ENCODE data around the gene CYP4B1.
"Not testable (repeated sequence)": the region's sequence is repeated elsewhere in the genome, so short reads cannot be mapped to it uniquely, and the experiment has no call there.

Gene CYP4B1

DNA sequence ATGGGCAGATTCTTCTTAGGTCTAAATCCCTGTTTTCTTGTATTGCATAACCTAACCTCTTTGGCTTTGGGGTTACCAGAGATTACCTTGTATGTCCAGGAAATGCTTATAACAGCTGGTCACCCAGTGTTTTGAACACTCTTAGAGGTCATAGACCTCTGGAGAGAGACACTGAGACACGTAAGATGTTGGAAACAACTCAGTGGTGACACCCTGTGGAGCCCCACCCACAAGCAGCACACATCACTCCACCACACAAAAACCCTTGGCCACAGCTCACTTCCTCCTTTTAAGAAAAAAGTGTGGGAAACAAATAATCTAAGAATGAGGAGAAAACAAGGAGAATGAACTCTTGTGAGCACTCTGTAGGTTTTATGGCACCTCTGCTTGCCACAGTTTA is 26.3 kb upstream of the CYP4B1 start:
- Histone ChIP-seq H3K4me3 (ENCODE audit: low read depth, low read length, poor library complexity, severe bottlenecking) (no peak overlapping the region), H2AFZ (ENCODE audit: low read length) (no peak overlapping the region), H3K27me3 (ENCODE audit: insufficient read depth, low read length) (no peaks in the 10 kb centered on the region), H3K27ac (ENCODE audit: low read depth, low read length, poor library complexity, severe bottlenecking) (no peak overlapping the region), H3K79me2 (ENCODE audit: insufficient read depth, low read length) (no peaks in the 10 kb centered on the region), H3K4me1 (ENCODE audit: insufficient read depth, low read length, severe bottlenecking) (no peaks in the 10 kb centered on the region), H4K20me1 (ENCODE audit: insufficient read depth, low read length) (no peaks in the 10 kb centered on the region), H3F3A (ENCODE audit: insufficient read depth, low read length) (no peaks in the 10 kb centered on the region), H3K9me3 (ENCODE audit: low read length) (peaks cover 12% of the 10 kb centered on the region), H3K4me2 (ENCODE audit: low read length) (no peak overlapping the region), H3K9me2 (ENCODE audit: low read depth, low read length) (no peaks in the 10 kb centered on the region), H3K9ac (ENCODE audit: low read length) (no peak overlapping the region), H3K36me3 (ENCODE audit: insufficient read depth, low read length) (no peaks in the 10 kb centered on the region)
- TF ChIP-seq CTCF (IDR thresholded peaks at IDR 0.05; ENCODE audit: low read length) (no peak), EZH2 (IDR thresholded peaks at IDR 0.05; ENCODE audit: borderline replicate concordance, low read length) (no peak)

- Histone ChIP-seq H3K4me3 (ENCODE audit: low read depth, low read length, poor library complexity, severe bottlenecking) (no peak overlapping the region), H3K4me2 (ENCODE audit: low read length) (no peak overlapping the region), H3K27me3 (ENCODE audit: insufficient read depth, low read length) (no peaks in the 10 kb centered on the region), H4K20me1 (ENCODE audit: insufficient read depth, low read length) (no peaks in the 10 kb centered on the region), H3K4me1 (ENCODE audit: insufficient read depth, low read length, severe bottlenecking) (no peaks in the 10 kb centered on the region), H2AFZ (ENCODE audit: low read length) (no peak overlapping the region), H3F3A (ENCODE audit: insufficient read depth, low read length) (no peaks in the 10 kb centered on the region), H3K9ac (ENCODE audit: low read length) (no peak overlapping the region), H3K36me3 (ENCODE audit: insufficient read depth, low read length) (no peaks in the 10 kb centered on the region), H3K27ac (ENCODE audit: low read depth, low read length, poor library complexity, severe bottlenecking) (no peak overlapping the region), H3K9me3 (ENCODE audit: low read length) (peaks cover 12% of the 10 kb centered on the region), H3K79me2 (ENCODE audit: insufficient read depth, low read length) (no peaks in the 10 kb centered on the region), H3K9me2 (ENCODE audit: low read depth, low read length) (no peaks in the 10 kb centered on the region)
- no peak for TF ChIP-seq CTCF (IDR thresholded peaks at IDR 0.05; ENCODE audit: low read length)
These were observed 24.5 kb upstream of the CYP4B1 start for GRCh38 chr1:46774297-46774696.

DNA sequence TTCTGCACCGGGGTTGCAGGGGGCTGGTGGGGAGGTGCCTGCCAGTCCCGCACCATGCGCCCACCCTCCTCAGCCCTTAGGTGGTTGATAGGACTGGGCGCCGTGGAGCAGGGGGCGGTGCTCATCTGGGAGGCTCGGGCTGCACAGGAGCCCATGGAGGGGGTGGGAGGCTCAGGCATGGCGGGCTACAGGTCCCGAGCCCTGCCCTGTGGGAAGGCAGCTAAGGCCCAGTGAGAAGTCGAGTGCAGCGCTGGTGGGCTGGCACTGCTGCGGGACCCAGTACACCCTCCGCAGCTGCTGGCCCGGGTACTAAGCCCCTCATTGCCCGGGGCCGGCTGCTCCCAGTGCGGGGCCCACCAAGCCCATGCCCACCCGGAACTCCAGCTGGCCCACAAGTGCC is 20.4 kb upstream of the CYP4B1 start:
- H3K4me1 ChIP-seq (ENCODE audit: insufficient read depth, low read length, severe bottlenecking); H3K36me3 ChIP-seq (ENCODE audit: insufficient read depth, low read length); H3K9me3 ChIP-seq (ENCODE audit: low read length); H3K4me3 ChIP-seq (ENCODE audit: low read depth, low read length, poor library complexity, severe bottlenecking); H2AFZ ChIP-seq (ENCODE audit: low read length); H3F3A ChIP-seq (ENCODE audit: insufficient read depth, low read length); H3K27ac ChIP-seq (ENCODE audit: low read depth, low read length, poor library complexity, severe bottlenecking); H3K9me2 ChIP-seq (ENCODE audit: low read depth, low read length); H3K9ac ChIP-seq (ENCODE audit: low read length); H3K79me2 ChIP-seq (ENCODE audit: insufficient read depth, low read length); H4K20me1 ChIP-seq (ENCODE audit: insufficient read depth, low read length); H3K27me3 ChIP-seq (ENCODE audit: insufficient read depth, low read length); H3K4me2 ChIP-seq (ENCODE audit: low read length): not testable (repeated sequence)

- Histone ChIP-seq H3K4me2 (ENCODE audit: low read length) (no peak overlapping the region), H3K9me3 (ENCODE audit: low read length) (no peaks in the 10 kb centered on the region), H3K79me2 (ENCODE audit: insufficient read depth, low read length) (no peaks in the 10 kb centered on the region), H3K4me3 (ENCODE audit: low read depth, low read length, poor library complexity, severe bottlenecking) (no peak overlapping the region), H3F3A (ENCODE audit: insufficient read depth, low read length) (no peaks in the 10 kb centered on the region), H3K9ac (ENCODE audit: low read length) (no peak overlapping the region), H3K36me3 (ENCODE audit: insufficient read depth, low read length) (no peaks in the 10 kb centered on the region), H3K4me1 (ENCODE audit: insufficient read depth, low read length, severe bottlenecking) (no peaks in the 10 kb centered on the region), H3K9me2 (ENCODE audit: low read depth, low read length) (no peaks in the 10 kb centered on the region), H3K27ac (ENCODE audit: low read depth, low read length, poor library complexity, severe bottlenecking) (no peak overlapping the region), H4K20me1 (ENCODE audit: insufficient read depth, low read length) (no peaks in the 10 kb centered on the region), H3K27me3 (ENCODE audit: insufficient read depth, low read length) (no peaks in the 10 kb centered on the region), H2AFZ (ENCODE audit: low read length) (no peak overlapping the region)
- no peak for TF ChIP-seq EZH2 (IDR thresholded peaks at IDR 0.05; ENCODE audit: borderline replicate concordance, low read length)
- no peak for TF ChIP-seq CTCF (IDR thresholded peaks at IDR 0.05; ENCODE audit: low read length)
These were observed 14.2 kb upstream of the CYP4B1 start for GRCh38 chr1:46784666-46785065.

- not testable (repeated sequence) for H3K27me3 ChIP-seq (ENCODE audit: insufficient read depth, low read length); H2AFZ ChIP-seq (ENCODE audit: low read length)
These were observed 10.2 kb upstream of the CYP4B1 start for GRCh38 chr1:46788634-46789033.

More at GRCh38 chr1:46788634-46789033, 10.2 kb upstream of the CYP4B1 start:
- H3K79me2 ChIP-seq (ENCODE audit: insufficient read depth, low read length); H3K27ac ChIP-seq (ENCODE audit: low read depth, low read length, poor library complexity, severe bottlenecking); H3K9ac ChIP-seq (ENCODE audit: low read length); H4K20me1 ChIP-seq (ENCODE audit: insufficient read depth, low read length); H3K9me3 ChIP-seq (ENCODE audit: low read length); H3K36me3 ChIP-seq (ENCODE audit: insufficient read depth, low read length); H3K4me3 ChIP-seq (ENCODE audit: low read depth, low read length, poor library complexity, severe bottlenecking); H3F3A ChIP-seq (ENCODE audit: insufficient read depth, low read length); H3K4me2 ChIP-seq (ENCODE audit: low read length); H3K9me2 ChIP-seq (ENCODE audit: low read depth, low read length); H3K4me1 ChIP-seq (ENCODE audit: insufficient read depth, low read length, severe bottlenecking): not testable (repeated sequence)

All from OCI-LY1 (cell line).